ENCODE measurements around the gene PRR30. TPM values are rescaled to one million over a fixed set of nuclear protein-coding genes. Genes with fewer than 3 reads are reported as not detected.
"Not testable (repeated sequence)": the region's sequence is repeated elsewhere in the genome, so short reads cannot be mapped to it uniquely, and the experiment has no call there.

PRR30 gene
- total RNA-seq, 4 donors from 2014 or later = 0.27 to 0.67 TPM; not detected in 2

GRCh38 chr2:27117995-27118524 lies 21.1 kb downstream of the PRR30 start:
- Histone ChIP-seq H3K4me1 (peaks cover 4 to 11% of the 10 kb centered on the region in 2 donors), H3K27ac (no peak overlapping the region), H3K9me3 (no peaks in the 10 kb centered on the region), H3K36me3 (no peaks in the 10 kb centered on the region), H3K4me3 (replicated peaks in 1 of 3) (no peak overlapping the region), H3K27me3 (no peaks in the 10 kb centered on the region)
- intact Hi-C loops (cut with DNase I) = no loop called here
- no peak for DNase-seq
- WGBS, 2 donors = 23 to 25% methylated on average over 11 to 14 of the region's 14 CpGs
- no peak for TF ChIP-seq POLR2A (IDR thresholded peaks at IDR 0.05)
- TF ChIP-seq, protein P1, sequence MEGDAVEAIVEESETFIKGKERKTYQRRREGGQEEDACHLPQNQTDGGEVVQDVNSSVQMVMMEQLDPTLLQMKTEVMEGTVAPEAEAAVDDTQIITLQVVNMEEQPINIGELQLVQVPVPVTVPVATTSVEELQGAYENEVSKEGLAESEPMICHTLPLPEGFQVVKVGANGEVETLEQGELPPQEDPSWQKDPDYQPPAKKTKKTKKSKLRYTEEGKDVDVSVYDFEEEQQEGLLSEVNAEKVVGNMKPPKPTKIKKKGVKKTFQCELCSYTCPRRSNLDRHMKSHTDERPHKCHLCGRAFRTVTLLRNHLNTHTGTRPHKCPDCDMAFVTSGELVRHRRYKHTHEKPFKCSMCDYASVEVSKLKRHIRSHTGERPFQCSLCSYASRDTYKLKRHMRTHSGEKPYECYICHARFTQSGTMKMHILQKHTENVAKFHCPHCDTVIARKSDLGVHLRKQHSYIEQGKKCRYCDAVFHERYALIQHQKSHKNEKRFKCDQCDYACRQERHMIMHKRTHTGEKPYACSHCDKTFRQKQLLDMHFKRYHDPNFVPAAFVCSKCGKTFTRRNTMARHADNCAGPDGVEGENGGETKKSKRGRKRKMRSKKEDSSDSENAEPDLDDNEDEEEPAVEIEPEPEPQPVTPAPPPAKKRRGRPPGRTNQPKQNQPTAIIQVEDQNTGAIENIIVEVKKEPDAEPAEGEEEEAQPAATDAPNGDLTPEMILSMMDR (IDR thresholded peaks at IDR 0.05) = no peak

DNA sequence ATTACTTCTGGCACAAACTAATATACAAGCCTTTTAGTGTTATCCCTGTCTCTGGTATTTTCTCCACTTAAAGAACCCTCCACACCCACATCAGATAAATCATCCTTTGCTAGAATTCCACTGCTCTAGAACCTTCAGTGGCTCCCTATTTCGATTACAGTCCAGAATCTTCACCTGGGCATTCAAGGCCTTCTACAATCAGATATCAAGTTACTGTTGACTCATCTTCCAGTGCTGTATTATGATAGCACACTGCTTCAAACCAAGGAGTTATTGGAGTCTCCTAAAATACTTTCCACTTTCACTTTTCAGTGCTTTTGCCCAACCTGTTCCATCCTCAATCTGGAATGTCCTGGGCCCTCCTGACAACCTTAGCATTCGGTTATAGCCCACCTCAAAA lies 23.7 kb downstream of the PRR30 start:
- H3K4me1 ChIP-seq = peaks cover 4 to 10% of the 10 kb centered on the region in 2 donors
- no peak overlapping the region for H3K4me3 ChIP-seq (replicated peaks in 1 of 3)
- DNase-seq = no peak
- WGBS, 2 donors = 60 to 72% methylated on average over 2 of the region's 2 CpGs
- intact Hi-C loops (cut with DNase I) = no loop called here
- no peak overlapping the region for H3K27ac ChIP-seq
- H3K27me3 ChIP-seq = no peaks in the 10 kb centered on the region
- H3K36me3 ChIP-seq = no peaks in the 10 kb centered on the region
- no peak for TF ChIP-seq POLR2A (IDR thresholded peaks at IDR 0.05)
- TF ChIP-seq, protein P1 (IDR thresholded peaks at IDR 0.05) = no peak
- no peaks in the 10 kb centered on the region for H3K9me3 ChIP-seq

DNA sequence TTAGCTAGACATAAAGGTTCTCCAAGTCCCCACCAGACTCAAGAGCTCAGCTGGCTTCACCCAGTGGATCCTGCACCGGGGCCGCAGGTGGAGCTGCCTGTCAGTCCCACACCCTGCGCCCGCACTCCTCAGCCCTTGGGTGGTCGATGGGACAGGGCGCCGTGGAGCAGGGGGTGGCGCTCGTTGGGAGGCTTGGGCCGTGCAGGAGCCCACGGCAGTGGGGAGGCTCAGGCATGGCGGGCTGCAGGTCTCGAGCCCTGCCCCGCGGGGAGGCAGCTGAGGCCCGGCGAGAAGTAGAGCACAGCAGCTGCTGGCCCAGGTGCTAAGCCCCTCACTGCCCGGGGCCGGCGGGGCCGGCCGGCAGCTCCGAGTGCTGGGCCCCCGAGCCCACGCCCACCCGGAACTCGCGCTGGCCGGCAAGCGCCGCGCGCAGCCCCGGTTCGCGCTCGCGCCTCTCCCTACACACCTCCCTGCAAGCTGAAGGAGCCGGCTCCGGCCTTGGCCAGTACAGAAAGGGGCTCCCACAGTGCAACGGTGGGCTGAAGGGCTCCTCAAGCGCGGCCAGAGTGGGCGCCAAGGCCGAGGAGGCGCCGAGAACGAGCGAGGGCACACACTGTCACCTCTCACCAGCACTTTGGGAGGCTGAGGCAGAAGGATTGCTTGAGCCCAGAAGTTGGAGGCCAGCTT lies 27.7 kb downstream of the PRR30 start:
- H3K27me3 ChIP-seq; intact Hi-C loops (cut with DNase I); H3K4me1 ChIP-seq; H3K36me3 ChIP-seq; H3K4me3 ChIP-seq (replicated peaks in 1 of 3); DNase-seq; H3K9me3 ChIP-seq; H3K27ac ChIP-seq: not testable (repeated sequence)
- WGBS, 2 donors = 92 to 93% methylated on average over 20 to 33 of the region's 49 CpGs

DNA sequence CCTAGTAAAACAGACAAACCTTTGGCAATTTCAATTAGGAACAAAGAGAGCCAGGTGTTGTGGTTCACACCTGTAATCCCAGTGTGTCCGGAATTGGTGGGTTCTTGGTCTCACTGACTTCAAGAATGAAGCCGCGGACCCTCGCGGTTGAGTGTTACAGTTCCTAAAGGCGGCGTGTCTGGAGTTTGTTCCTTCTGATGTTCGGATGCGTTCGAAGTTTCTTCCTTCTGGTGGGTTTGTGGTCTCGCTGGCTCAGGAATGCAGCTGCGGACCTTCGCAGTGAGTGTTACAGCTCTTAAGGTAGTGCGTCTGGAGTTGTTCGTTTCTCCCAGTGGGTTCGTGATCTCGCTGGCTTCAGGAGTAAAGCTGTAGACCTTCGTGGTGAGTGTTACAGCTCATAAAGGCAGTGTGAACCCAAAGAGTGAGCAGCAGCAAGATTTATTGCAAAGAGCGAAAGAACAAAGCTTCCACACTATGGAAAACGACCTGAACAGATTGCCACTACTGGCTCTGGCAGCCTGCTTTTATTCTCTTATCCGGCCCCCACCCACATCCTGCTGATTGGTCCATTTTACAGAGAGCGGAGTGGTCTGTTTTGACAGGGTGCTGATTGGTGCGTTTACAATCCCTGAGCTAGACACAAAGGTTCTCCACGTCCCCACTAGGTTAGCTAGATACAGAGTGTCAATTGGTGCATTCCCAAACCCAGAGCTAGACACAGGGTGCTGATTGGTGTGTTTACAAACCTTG lies 28.4 kb downstream of the PRR30 start:
- H3K4me1 ChIP-seq = peaks cover 2 to 10% of the 10 kb centered on the region in 2 donors
- H3K9me3 ChIP-seq; intact Hi-C loops (cut with DNase I); H3K36me3 ChIP-seq; H3K27me3 ChIP-seq; DNase-seq; H3K27ac ChIP-seq; H3K4me3 ChIP-seq (replicated peaks in 1 of 3): not testable (repeated sequence)
- 81 to 85% methylated on average over 24 of the region's 24 CpGs for WGBS, 2 donors

- WGBS, 2 donors = 87 to 99% methylated on average over 3 of the region's 3 CpGs
- intact Hi-C loops (cut with DNase I) = no loop called here
Observed at GRCh38 chr2:27109083-27109482, 30.1 kb downstream of the PRR30 start.

More at GRCh38 chr2:27109083-27109482, 30.1 kb downstream of the PRR30 start:
- Histone ChIP-seq H3K9me3 (no peaks in the 10 kb centered on the region), H3K4me1 (peaks cover 5 to 13% of the 10 kb centered on the region in 2 donors), H3K36me3 (no peaks in the 10 kb centered on the region), H3K27me3 (no peaks in the 10 kb centered on the region), H3K4me3 (replicated peaks in 1 of 3) (no peak overlapping the region), H3K27ac (no peak overlapping the region)
- DNase-seq = no peak
- TF ChIP-seq, protein P1 (IDR thresholded peaks at IDR 0.05) = no peak
- no peak for TF ChIP-seq POLR2A (IDR thresholded peaks at IDR 0.05)

Measured in thyroid gland (tissue), 4 donors.